Activated CD8-positive, alpha-beta memory T cell treated with anti-CD3 and anti-CD28 coated beads, Interleukin-2, amount 50 U/mL, for 24 hours (primary cell): Measurements from ENCODE around the gene NR3C1.
A peak's percentile ranks its signal among the peaks of the same experiment; 100 is the strongest.

Experiments
- DNase-seq: peaks from one replicate; pipeline ENCODE4 v3.0.0-alpha.2; 2020; ENCODE audit errors: extremely low read depth

The NR3C1 gene

DNA sequence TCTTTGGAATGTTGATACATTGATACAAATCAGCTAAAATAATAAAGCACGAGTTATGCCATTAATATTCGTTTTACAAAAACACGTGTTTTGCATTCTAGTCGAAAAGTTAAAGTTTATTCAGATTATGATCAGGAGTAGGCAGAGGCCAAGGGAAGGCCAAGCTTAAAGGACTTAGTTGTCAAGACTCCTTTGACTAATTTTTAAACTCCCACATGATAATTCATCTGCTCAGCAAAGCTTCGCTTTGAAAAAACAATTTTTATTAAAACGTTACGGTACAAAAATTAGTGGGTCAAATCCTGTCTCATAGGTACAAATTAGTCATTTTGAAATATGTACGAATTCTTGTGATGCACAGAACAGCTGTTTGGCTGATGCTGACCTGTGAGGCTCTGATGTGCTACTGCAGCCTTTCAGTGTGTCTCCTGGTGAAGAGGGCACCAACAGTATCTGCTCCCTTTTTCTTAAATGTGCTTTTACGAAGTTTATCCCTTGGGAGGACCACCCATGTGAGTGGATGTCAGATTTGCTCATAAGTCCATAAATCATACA lies 23.0 kb upstream of the NR3C1 start:
- no peak for DNase-seq

DNA sequence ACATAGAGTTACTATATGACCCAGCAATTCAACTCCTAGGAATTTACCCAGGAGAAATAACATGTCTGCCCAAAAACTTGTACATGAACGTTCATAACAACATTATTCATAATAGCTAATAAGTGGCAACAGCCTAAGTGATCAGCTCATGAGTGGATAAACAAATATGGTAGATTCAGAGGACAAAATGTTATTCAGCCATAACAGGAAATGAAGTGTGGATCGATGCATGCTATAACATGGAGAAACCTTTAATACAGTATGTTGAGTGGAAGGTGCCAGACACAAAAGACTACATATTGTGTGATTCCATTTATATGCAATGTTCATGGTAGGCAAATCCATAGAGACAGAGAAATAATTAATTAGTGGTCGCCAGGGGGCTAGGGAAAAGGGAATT lies 22.3 kb upstream of the NR3C1 start:
- no peak for DNase-seq

DNA sequence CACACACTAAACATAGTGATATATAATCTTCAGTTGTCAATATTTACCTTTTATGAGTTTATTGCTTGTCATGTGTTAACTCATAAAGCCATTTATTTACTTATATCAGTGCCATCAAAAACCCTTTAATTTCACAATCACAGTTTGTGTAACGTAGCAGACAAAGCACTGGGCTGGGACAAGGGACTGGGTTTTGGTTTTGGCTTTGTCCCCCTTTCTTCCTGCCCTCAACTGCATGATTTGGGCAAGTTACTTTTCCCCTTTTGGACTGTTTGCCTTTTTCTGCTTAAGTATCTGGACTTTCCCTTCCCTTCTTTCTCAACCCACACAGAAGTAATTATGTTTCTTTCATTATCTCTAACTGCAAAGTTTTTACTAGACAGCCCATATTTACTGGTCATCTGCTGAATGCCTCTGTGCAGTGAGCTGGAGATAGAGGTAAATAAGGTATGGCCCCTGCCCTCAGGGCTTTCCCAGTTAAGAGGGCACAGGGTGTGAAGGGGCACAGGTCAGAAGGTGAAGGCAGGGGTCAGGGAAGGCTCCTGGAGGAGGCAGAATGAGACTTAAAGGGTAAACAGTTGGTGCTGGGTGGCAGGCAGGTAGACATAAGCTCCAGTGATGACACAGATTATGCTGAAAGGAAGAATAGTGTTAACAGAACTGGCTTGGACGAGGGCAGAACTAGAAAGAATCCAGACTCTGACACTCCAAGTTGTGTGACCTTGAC lies 14.8 kb upstream of the NR3C1 start:
- no peak for DNase-seq

GRCh38 chr5:143417503-143418139 lies 14.1 kb upstream of the NR3C1 start:
- no peak for DNase-seq

GRCh38 chr5:143416411-143416810 lies 12.9 kb upstream of the NR3C1 start:
- no peak for DNase-seq

- no peak for DNase-seq
Observed at GRCh38 chr5:143413958-143414669, 10.6 kb upstream of the NR3C1 start.

DNA sequence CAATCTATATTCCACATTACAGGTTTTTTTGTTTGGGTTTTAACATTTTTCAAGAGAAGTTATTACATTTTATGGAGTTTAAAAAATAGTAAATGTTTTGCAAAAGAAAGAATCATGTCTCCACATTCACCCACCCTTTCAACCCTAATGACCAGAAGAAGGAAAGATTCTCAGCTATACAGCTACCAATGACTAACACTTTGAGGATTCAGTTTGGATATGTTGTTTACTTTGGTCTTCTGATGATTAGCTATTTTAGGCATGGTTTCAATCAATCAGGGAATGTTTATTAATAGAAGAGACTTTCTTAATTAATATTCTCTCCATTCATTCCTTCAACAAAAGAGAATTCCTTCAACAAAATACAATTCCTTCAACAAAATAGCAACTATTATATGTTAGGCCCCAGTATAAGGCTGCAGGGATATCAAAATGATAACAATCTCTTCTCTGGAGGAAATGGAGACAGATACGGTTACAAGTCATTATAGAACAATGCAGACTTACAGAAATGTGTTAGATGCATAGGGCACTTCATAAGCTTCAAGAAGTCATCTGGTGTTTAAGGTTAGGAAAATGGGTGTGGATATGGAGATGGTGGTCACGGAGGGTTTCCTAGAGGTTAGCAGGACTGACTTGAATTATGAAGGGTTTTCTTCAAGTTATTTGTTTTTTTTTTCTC lies 9.3 kb upstream of the NR3C1 start:
- no peak for DNase-seq

DNA sequence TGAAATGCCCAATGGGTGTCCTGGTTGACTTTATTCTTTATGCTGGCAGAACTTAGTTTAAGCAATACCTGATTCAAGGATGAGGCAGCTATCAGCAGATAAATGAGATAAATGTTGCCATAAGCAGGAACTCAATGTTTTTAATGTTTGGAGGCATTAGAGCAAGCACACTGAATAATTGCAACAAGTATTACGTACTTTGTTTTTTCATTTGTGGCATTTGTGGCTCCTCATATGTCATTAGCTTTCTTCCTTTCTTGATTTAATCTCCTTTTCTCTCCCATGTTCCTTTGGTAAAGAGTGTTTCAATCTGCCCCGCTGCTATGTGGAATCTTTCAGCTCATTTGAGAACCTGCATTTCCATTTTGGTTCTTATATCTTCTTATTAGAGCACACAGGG lies 6.4 kb upstream of the NR3C1 start:
- no peak for DNase-seq

DNA sequence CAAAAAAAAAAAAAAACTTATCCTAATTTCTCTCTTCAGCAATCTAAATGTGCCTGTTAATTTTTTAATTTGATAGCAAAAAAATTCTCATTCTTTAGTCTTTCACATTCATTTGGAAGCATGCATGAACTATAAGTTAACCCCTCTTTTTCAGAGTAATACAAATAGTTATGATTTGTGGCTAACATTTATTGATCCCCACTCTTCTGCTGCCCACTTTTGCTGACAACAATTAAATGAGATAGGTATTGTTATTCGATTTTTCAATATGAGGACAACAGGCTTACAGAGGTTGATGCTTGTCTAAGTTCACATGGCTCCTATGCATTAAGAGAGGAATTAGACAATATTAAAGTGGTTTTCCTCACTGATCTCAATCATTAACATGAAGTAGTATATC lies 2.9 kb upstream of the NR3C1 start:
- no peak for DNase-seq

DNA sequence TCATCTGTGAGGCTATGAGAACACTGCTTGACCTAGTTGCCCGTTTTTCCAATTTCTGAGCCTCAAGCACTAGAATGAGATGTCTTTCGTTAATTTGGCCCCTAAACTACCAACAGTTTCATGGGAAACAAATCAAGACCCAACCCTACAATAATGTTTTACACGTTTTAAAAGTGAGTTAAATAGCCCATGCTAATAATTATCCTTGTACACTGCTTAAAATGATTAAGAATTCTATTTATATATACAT lies 2.3 kb upstream of the NR3C1 start:
- no peak for DNase-seq

GRCh38 chr5:143405063-143405848 lies 1.8 kb upstream of the NR3C1 start:
- DNase-seq = peak; percentile 71

- DNase-seq = peak; percentile 23
Observed at GRCh38 chr5:143404416-143405062, 1.1 kb upstream of the NR3C1 start.

DNA sequence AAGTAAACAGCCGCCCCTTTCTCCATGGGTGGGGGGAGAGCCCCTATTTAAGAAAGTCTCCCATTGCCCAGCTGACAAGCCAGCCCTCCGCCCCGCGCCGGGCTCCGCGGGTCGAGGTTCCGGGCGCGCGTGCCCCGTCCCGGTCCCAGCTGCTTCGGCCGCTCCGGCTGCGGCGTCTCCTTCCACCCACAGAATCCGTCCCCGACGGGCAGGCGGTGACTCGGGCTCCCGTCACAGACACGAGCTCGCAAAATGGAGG lies 223 bp downstream of the NR3C1 start:
- DNase-seq = no peak

DNA sequence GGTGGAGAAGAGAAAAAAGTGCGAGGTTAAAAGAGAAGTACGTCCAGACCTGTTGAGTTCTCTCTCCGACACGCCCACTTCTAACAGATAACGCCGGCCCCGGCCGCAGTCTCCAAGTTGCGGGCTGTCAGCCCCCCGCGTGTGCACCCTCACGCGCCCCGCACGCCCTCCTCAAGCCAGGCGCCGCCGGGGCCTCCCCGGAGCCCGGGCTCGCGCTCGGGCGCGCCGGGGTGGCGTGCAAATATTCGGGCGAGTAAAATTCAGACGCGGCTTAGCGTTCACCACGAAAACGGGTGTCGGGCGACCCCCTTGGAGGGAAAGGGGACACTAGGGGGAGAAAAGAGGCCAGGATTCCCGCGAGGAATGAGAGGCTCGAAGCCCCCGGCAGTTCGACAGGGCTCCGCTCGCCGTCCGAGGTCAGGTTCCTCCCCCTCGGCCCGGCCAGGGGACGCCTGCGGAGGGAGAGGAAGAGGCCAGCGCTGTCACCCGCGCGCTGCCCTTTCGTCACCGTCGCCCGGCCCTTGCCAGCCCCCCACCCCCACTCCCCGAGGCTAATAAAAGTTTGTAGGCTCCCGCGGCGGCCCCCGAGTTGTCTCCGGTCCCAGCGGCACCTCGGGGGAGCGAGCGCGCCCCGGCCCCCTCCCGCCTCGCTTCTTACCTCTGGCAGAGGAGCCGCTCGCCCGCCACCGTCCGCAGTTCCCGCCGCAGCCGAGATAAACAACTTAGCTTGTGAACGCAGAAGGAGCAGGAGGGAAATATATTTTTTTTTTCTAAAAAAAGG lies 743 bp downstream of the NR3C1 start:
- DNase-seq = no peak

GRCh38 chr5:143402017-143402552 lies 1.4 kb downstream of the NR3C1 start:
- DNase-seq = no peak

- no peak for DNase-seq
Observed at GRCh38 chr5:143401227-143402016, 2.1 kb downstream of the NR3C1 start.

- no peak for DNase-seq
Observed at GRCh38 chr5:143400541-143401226, 2.8 kb downstream of the NR3C1 start.

DNA sequence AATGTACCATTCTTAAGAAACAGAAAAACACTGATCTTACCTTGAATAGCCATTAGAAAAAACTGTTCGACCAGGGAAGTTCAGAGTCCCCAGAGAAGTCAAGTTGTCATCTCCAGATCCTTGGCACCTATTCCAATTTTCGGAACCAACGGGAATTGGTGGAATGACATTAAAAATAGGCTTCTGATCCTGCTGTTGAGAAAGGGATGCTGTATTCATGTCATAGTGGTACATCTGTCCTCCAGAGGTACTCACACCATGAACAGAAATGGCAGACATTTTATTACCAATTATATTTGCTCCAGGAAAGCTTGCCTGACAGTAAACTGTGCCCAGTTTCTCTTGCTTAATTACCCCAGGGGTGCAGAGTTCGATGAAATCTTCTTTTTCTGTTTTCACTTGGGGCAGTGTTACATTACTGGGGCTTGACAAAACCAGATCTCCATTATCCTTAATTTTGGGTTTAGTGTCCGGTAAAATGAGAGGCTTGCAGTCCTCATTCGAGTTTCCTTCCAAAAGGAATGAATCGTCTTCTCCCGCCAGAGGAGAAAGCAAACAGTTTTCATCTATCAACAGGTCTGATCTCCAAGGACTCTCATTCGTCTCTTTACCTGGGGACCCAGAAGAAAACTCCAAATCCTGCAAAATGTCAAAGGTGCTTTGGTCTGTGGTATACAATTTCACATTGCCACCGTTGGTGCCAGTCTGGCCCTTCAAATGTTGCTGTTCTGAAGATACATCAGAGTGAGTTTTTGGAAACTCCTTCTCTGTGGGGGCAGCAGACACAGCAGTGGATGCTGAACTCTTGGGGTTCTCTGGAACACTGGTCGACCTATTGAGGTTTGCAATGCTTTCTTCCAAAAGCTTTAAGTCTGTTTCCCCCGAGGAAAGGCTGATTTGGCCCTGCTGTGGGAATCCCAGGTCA lies 3.6 kb downstream of the NR3C1 start:
- no peak for DNase-seq
